Stimulated activated CD8-positive, alpha-beta memory T cell treated with anti-CD3 and anti-CD28 coated beads, Interleukin-2, amount 100 ng/mL, for 1 hour (primary cell): Measurements from ENCODE around the gene GPR171.
"Not testable (repeated sequence)": the region's sequence is repeated elsewhere in the genome, so short reads cannot be mapped to it uniquely, and the experiment has no call there.

Source experiments
- DNase-seq, 2 donors: peaks; one replicate each; pipeline ENCODE4 v3.0.0-alpha.2; 2020; ENCODE audit warnings: low read depth in 2 of 2

Gene GPR171

DNA sequence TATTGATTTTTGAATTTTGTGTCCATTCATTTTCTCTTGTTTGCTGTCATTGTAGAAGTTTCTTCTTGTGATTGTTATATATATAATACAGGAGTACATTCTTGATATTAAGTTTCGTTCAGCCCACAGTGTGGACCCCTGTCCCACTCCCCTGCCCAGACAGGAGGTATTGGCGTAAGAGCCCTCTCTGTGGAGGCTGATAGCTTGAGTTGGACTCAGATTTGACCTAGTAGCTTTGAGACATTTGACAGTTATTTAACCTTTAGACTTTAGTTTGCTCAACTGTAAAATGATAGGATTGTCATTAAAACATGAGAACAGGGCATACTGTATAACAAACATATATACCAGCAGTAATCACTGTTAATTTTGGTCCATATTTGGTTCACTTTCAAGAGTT lies 27.1 kb downstream of the GPR171 start:
- DNase-seq, result no peak

DNA sequence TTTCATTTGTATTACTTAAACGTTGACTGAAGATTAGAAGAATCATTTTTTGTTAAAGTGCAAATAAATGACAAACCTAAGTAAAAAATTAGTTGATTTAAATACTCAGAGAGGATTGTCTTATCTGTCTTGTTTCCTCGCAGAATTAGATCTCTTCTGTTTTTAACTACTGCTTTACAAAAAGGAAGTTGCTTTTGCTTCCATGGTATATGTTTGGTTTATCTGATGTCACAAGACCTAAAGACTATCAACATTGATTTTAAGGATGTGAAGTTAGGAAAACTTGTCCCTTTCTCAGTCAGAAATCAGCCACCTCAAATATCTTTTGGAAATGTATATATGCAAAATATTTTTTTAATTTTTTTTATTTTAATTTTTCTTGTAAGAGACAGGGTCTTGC lies 28.7 kb downstream of the GPR171 start:
- DNase-seq, result no peak

GRCh38 chr3:151171145-151171757 lies 31.8 kb downstream of the GPR171 start:
- no peak for DNase-seq

GRCh38 chr3:151169948-151170679 lies 32.9 kb downstream of the GPR171 start:
- not testable (repeated sequence) for DNase-seq

GRCh38 chr3:151169262-151169947 lies 33.6 kb downstream of the GPR171 start:
- no peak for DNase-seq

- peak; percentile 61 to 76 for DNase-seq
Observed at GRCh38 chr3:151168269-151169094, 34.5 kb downstream of the GPR171 start.

DNA sequence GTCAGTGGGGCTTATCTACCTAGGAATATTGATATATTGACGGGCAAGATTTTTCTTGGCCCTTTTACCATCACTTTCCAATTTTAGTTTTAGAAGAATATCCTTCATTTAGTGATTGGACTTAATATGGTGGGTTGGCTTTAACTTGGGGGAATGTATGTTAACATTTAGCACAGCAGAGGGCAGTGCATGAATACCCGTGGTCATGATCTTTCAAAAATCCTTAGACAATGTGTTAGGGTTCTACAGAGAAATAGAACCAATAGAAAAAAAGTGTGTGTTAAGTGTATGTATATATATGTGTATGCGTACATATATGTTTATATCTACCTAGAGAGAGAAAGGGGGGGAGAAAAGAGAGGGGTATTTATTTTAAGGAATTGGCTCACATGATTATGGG lies 36.9 kb downstream of the GPR171 start:
- DNase-seq, result no peak

DNA sequence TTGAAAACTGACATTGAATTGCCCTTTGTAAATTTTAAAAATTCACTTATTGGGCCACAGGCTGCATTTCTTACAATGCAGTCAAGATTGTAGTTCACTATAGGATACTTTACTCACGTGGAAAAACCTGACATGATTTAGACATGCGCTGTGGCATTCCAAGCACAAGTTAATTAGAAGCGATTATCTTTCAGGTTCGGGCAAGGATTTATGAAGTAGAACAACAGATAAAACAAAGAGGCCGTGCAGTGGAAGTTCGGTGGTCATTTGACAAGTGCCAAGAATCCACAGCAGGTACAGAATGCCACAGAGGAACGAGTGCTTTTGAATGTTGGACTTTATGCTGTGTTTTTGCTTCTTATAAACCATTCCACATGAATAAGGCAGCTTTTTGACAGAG lies 37.8 kb downstream of the GPR171 start:
- DNase-seq, result no peak

DNA sequence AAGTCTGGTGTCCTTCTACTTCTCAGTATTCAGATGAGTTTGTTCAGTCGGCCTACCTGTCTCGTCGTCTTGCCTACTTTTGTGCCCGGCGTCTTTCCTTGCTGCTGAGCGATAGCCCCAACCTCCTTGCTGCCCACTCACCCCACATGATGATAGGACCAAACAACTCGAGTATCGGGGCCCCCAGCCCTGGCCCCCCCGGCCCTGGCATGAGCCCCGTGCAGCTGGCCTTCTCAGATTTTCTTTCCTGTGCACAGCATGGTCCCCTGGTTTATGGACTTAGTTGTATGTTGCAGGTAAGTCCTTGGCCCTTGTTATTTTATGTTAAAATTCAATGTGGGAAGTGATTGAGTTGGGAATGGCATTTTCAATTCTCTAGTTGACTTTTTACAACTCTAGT lies 43.2 kb downstream of the GPR171 start:
- DNase-seq, result no peak

DNA sequence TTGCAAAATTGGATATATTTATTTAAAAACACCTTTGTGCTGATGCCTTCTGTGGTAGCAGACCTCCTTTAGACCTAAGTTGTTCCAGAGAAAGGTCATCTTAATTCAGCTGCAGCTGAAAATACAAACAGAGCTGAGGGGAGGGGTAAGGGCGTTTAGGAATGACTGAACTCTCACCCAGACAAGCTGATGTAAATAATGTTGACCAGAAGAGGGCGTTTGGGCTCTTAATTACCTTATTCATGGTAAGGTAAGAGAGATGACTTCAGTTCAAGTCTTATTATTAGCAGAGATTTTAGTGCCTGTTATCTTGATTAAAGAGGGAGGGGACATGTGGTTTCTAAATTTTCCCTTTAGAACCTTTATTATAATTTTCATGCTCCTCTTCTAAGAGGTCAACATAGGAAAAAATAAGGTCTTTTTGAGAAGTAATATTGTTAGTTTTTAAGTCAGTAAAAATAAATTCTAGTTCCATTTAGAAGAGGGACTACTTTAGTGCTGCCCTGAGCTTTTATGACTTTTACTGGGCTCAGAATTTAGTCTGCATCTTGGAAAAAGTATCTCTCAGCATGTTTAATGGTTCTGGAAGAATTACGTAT lies 46.3 kb downstream of the GPR171 start:
- no peak for DNase-seq

DNA sequence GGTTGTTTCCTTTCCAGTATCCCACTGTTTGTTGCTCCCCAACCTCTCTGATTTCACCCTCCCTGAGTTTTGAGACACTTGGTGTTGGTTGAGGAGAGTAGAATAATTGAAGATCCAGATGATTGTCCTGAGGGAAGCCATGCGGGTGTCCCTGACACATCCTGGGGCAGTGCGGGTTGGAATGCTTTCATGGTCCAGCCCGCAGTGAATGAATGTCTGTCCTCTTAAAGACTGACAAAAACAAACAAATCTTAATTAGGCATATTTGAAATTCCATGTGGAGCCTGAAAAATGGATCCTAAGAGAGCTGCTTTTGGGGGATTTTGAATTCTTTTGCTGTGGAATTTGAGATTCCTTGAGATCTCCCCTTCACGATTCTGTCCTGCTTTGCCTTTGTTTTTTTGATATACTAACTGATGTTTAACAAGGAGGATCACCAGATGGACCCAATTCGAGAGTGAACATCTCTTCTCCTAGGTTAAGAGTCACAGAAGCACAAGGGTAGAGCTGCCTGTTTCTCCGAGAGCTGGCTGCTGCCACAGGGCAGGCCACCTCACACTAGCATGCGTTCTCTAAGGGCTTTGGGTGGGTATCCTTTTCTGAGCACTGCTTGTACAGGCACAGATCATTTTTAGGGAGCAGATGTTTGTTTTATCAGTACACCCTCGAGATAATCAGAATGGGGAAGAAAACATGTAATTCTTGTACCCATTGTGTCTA lies 47.4 kb downstream of the GPR171 start:
- no peak for DNase-seq

DNA sequence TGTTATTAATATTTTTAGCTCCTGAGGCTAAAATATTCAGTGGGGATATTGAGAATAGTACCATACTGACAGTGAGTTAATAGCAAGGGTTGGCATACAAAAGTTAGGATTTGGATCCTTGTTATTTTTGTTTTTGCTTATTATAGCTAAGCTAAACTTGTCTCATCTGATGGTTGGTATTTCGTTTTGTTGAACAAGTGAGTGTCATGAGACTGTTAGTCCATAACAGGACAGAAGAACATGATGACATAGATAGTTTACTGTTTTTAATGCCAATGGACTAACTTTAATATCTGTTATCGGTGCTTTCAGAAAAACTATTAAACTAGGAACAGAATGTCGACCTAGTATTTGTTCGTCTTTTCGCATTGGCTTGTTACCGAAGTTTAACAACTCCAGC lies 48.5 kb downstream of the GPR171 start:
- DNase-seq, result no peak

DNA sequence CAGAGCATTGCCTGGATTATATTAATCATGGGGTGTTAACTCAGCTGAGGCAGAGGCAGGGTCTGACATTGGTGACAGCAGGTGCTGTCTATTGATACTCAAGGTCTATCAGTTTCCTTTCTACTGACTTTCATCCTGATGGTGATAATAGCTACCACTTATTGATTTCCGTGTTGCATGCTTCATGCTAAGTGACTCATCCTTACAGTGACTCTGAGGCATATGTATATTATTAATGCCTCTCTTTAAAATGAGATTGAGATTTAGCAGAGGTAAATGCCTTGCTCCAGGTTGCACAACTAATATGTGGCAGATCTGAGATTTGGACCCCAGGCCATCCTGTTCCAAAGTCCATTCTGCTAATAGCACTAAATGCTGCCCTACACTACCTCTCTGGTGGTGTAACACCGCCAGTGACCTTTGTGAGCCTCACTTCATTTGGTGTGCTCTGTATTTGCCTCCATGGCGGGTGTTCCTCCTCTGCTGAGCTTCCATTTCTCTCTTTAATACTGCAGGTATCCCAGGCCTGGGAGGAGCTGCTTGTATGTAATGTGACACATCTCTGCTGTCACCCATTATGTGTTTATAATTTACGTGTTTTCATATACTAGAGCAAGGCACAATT lies 50.4 kb downstream of the GPR171 start:
- no peak for DNase-seq
